SK-N-SH (cell line): Measurements from ENCODE around the gene TTC21B.

Experiments used
- EP300 ChIP-seq, 2 experiments: IDR thresholded peaks; 2 replicates each; pipeline versions ENCODE4 v1.4.0 to v1.6.1; 2012; ENCODE audit warnings: borderline replicate concordance in 1 of 2, low read depth in 1 of 2, low read length in 1 of 2
- SMC3 ChIP-seq: IDR thresholded peaks from 2 replicates; pipeline ENCODE4 v1.6.1; 2012; ENCODE audit warnings: low read depth, low read length, improper control_type of control experiment
- TF ChIP-seq, protein P1 (sequence below): fragments of 200-600 bp; sonication (generic); IDR thresholded peaks from 2 replicates; pipeline ENCODE4 v1.6.1; 2017; ENCODE audit warnings: antibody characterized with exemption, mild to moderate bottlenecking, moderate library complexity

DNA sequence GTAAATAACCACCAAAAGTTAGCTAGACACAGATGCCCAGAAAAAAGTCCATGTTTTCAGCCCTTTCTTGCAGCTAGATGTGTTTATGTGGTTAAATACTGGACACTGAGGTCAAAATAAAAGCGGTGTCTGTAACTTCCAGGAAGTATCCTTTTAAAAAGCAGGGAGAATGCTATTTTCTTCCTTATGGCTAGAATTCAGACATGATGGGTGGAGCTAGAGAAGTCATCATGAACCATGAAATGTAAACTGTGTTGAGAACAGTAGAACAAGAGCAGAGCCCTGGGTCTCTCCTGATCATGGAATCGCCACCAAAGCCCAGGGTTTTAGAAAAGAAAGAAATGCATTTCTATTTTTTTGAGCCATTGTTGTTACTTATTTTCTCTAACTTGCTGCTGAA is 118.2 kb downstream of the TTC21B start:
- TF ChIP-seq SMC3 (no peak), EP300 (IDR thresholded peaks at IDR 0.05; ENCODE audit: borderline replicate concordance in 1 of 2, low read depth in 1 of 2, low read length in 1 of 2) (no peak)
- TF ChIP-seq, protein P1, sequence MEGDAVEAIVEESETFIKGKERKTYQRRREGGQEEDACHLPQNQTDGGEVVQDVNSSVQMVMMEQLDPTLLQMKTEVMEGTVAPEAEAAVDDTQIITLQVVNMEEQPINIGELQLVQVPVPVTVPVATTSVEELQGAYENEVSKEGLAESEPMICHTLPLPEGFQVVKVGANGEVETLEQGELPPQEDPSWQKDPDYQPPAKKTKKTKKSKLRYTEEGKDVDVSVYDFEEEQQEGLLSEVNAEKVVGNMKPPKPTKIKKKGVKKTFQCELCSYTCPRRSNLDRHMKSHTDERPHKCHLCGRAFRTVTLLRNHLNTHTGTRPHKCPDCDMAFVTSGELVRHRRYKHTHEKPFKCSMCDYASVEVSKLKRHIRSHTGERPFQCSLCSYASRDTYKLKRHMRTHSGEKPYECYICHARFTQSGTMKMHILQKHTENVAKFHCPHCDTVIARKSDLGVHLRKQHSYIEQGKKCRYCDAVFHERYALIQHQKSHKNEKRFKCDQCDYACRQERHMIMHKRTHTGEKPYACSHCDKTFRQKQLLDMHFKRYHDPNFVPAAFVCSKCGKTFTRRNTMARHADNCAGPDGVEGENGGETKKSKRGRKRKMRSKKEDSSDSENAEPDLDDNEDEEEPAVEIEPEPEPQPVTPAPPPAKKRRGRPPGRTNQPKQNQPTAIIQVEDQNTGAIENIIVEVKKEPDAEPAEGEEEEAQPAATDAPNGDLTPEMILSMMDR: no peak
